Mesenchymal stem cell (in vitro differentiated cells and primary cell): ENCODE data around the gene UQCR11.

Source experiments
- DNase-seq: peaks from one replicate; pipeline ENCODE4 v3.0.0-alpha.2; 2013
- H2AFZ ChIP-seq: one replicate; pipeline ENCODE4 v1.6.1; 2013; ENCODE audit warnings: low read depth, mild to moderate bottlenecking, control low read depth, inconsistent platforms, low read length, moderate library complexity
- H2AK5ac ChIP-seq: 2 replicates; pipeline ENCODE4 v1.6.1; 2013; ENCODE audit warnings: low read length, moderate library complexity, mild to moderate bottlenecking, inconsistent platforms; ENCODE audit not compliant: severe bottlenecking
- H2BK120ac ChIP-seq: one replicate; pipeline ENCODE4 v1.6.1; 2013; ENCODE audit warnings: low read depth, mild to moderate bottlenecking, inconsistent platforms, low read length, moderate library complexity
- H2BK12ac ChIP-seq, 2 experiments: one replicate each; pipeline ENCODE4 v1.6.1; 2013; ENCODE audit warnings: inconsistent platforms in 2 of 2, low read length in 2 of 2, mild to moderate bottlenecking in 2 of 2, moderate library complexity in 2 of 2, control low read depth in 1 of 2
- H2BK15ac ChIP-seq: one replicate; pipeline ENCODE4 v1.6.1; 2013; ENCODE audit warnings: mild to moderate bottlenecking, low read depth, inconsistent platforms; ENCODE audit not compliant: poor library complexity, severe bottlenecking
- H2BK5ac ChIP-seq: 2 replicates; pipeline ENCODE4 v1.6.1; 2013; ENCODE audit warnings: low read depth, mild to moderate bottlenecking, low read length, control low read depth, inconsistent platforms; ENCODE audit not compliant: poor library complexity, severe bottlenecking
- H3K14ac ChIP-seq, 2 experiments: one replicate each; pipeline ENCODE4 v1.6.1; 2013; ENCODE audit warnings: inconsistent platforms in 2 of 2, low read length in 2 of 2, control low read depth in 1 of 2, mild to moderate bottlenecking in 1 of 2, moderate library complexity in 1 of 2
- H3K18ac ChIP-seq, 2 experiments: one replicate each; pipeline ENCODE4 v1.6.1; 2013; ENCODE audit warnings: inconsistent platforms in 2 of 2, low read length in 2 of 2, control low read depth in 1 of 2, low read depth in 1 of 2, mild to moderate bottlenecking in 1 of 2
- H3K23ac ChIP-seq, 2 experiments: one replicate each; pipeline ENCODE4 v1.6.1; 2013; ENCODE audit warnings: inconsistent platforms in 2 of 2, low read length in 2 of 2, mild to moderate bottlenecking in 2 of 2, moderate library complexity in 2 of 2, control low read depth in 1 of 2
- H3K27ac ChIP-seq: 2 replicates; pipeline ENCODE4 v1.5.1; 2013; ENCODE audit warnings: mild to moderate bottlenecking, moderate library complexity, low read length, control low read depth, inconsistent platforms; ENCODE audit not compliant: poor library complexity, severe bottlenecking
- H3K27me3 ChIP-seq, 2 experiments: 2 replicates each; pipeline versions ENCODE4 v1.6.1 to v1.7.0; 2013; ENCODE audit warnings: low read length in 2 of 2, mild to moderate bottlenecking in 2 of 2, moderate library complexity in 2 of 2, control low read depth in 1 of 2, inconsistent platforms in 1 of 2; ENCODE audit not compliant: control insufficient read depth in 1 of 2, insufficient read depth in 1 of 2
- H3K36me3 ChIP-seq, 2 experiments: 2 replicates each; pipeline versions ENCODE4 v1.6.1 to v1.7.0; 2013; ENCODE audit warnings: low read length in 2 of 2, control low read depth in 1 of 2, inconsistent platforms in 1 of 2, low read depth in 1 of 2, mild to moderate bottlenecking in 1 of 2; ENCODE audit not compliant: insufficient read depth in 2 of 2, control insufficient read depth in 1 of 2
- H3K4ac ChIP-seq, 2 experiments: one replicate each; pipeline ENCODE4 v1.6.1; 2013; ENCODE audit warnings: inconsistent platforms in 2 of 2, low read length in 2 of 2, mild to moderate bottlenecking in 2 of 2, moderate library complexity in 2 of 2, control low read depth in 1 of 2, low read depth in 1 of 2
- H3K4me1 ChIP-seq: 2 replicates; pipeline ENCODE4 v1.6.1; 2013; ENCODE audit warnings: low read depth, low read length, control low read depth; ENCODE audit not compliant: control insufficient read depth, insufficient read depth
- H3K4me2 ChIP-seq: 2 replicates; pipeline ENCODE4 v1.6.1; 2013; ENCODE audit warnings: low read length, mild to moderate bottlenecking, inconsistent platforms; ENCODE audit not compliant: poor library complexity, severe bottlenecking
- H3K4me3 ChIP-seq, 2 experiments: 2 replicates each; pipeline versions ENCODE4 v1.5.1 to v1.7.0; 2013; ENCODE audit warnings: low read length in 2 of 2, mild to moderate bottlenecking in 2 of 2, control low read depth in 1 of 2, low read depth in 1 of 2; ENCODE audit not compliant: insufficient read depth in 1 of 2
- H3K79me1 ChIP-seq: replicated peaks from 2 replicates; pipeline ENCODE4 v1.6.1; 2013; ENCODE audit warnings: mild to moderate bottlenecking, control low read depth, low read length, inconsistent platforms; ENCODE audit not compliant: poor library complexity, severe bottlenecking
- H3K9ac ChIP-seq: 2 replicates; pipeline ENCODE4 v1.7.0; 2013; ENCODE audit warnings: mild to moderate bottlenecking, low read length, moderate library complexity
- H3K9me3 ChIP-seq: 2 replicates; pipeline ENCODE4 v1.7.0; 2013; ENCODE audit warnings: mild to moderate bottlenecking, low read length; ENCODE audit not compliant: control insufficient read depth
- H4K8ac ChIP-seq: one replicate; pipeline ENCODE4 v1.6.1; 2013; ENCODE audit warnings: inconsistent platforms, mild to moderate bottlenecking, low read length, moderate library complexity
- H4K91ac ChIP-seq: one replicate; pipeline ENCODE4 v1.6.1; 2013; ENCODE audit warnings: mild to moderate bottlenecking, low read length, inconsistent platforms
- WGBS: methylation state at CpG from one replicate; pipeline ENCODE4 v1.1.7; 2013; ENCODE audit warnings: mixed read lengths; 5-methylcytosine and 5-hydroxymethylcytosine counted together

The UQCR11 gene

GRCh38 chr19:1577090-1577928 is 28.0 kb downstream of the UQCR11 start:
- no peak for DNase-seq

DNA sequence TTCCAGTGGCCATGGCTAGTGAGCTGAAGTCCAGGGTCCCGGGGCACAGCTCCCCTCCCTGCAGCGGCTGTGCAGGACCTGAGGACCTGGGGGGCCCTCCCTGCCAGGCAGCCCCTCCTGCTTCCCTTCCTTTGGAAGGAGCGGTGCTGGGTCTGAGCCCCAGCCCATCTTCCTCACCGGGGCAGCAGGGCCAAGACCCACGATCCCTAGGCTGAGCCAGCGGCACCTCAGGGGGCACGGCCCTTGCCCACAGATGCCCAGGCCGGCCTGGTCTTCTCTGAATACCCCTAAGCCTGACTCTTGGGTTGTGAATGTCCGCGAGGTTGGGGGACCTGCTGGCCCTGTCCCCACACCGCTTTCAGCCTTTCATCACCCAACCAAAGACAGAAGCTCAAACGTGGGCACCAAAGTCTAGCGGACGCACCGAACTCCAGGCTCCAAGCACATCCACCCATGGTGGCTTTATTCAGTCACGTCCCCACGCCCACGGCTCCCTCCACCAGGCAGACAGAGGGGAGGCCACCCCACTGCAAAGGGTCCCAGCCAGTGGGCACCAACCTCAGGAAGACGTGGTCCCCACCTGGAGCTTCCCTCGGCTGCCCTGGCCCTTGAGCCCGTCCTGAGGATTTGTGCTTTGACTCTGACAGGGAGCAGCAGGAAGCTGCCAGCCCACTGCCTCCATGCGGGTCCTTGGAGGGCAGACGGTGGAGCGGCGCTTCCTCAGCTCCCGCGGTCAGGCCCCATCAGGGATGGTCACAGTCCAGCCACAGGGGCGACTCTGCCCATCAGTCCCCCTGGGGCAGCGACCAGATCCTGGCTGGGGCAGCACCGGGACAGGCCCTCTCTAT is 28.8 kb downstream of the UQCR11 start:
- Histone ChIP-seq H3K4me3 (no peak overlapping the region), H2BK15ac (no peak overlapping the region), H3K4me1 (no peaks in the 10 kb centered on the region), H2BK5ac (no peak overlapping the region), H3K79me1 (peaks cover 24% of the 10 kb centered on the region), H3K18ac (no peak overlapping the region), H2AK5ac (no peak overlapping the region), H3K23ac (no peak overlapping the region), H4K91ac (no peak overlapping the region), H3K9ac (no peak overlapping the region), H3K9me3 (no peaks in the 10 kb centered on the region), H2AFZ (no peak overlapping the region), H3K27ac (no peak overlapping the region), H3K36me3 (peaks cover 42 to 68% of the 10 kb centered on the region in 2 experiments), H3K14ac (no peak overlapping the region), H2BK12ac (no peak overlapping the region), H3K4ac (no peak overlapping the region), H3K4me2 (no peak overlapping the region), H2BK120ac (no peak overlapping the region), H3K27me3 (no peaks in the 10 kb centered on the region), H4K8ac (no peak overlapping the region)
- no peak for DNase-seq
- WGBS = 93% methylated on average over 30 of the region's 30 CpGs

More at GRCh38 chr19:1577090-1577928, 28.0 kb downstream of the UQCR11 start:
- Histone ChIP-seq H3K18ac (no peak overlapping the region), H3K9ac (no peak overlapping the region), H3K27me3 (no peaks in the 10 kb centered on the region), H2BK12ac (no peak overlapping the region), H3K4me3 (no peak overlapping the region), H2BK120ac (no peak overlapping the region), H3K23ac (no peak overlapping the region), H3K4me1 (no peaks in the 10 kb centered on the region), H2BK15ac (no peak overlapping the region), H2AK5ac (no peak overlapping the region), H4K91ac (no peak overlapping the region), H3K14ac (no peak overlapping the region), H3K4me2 (no peak overlapping the region), H3K79me1 (peaks cover 28% of the 10 kb centered on the region), H4K8ac (no peak overlapping the region), H3K4ac (no peak overlapping the region), H2BK5ac (no peak overlapping the region), H3K9me3 (no peaks in the 10 kb centered on the region), H3K36me3 (peaks cover 48 to 77% of the 10 kb centered on the region in 2 experiments), H3K27ac (no peak overlapping the region), H2AFZ (no peak overlapping the region)
- WGBS = 95% methylated on average over 41 of the region's 41 CpGs

DNA sequence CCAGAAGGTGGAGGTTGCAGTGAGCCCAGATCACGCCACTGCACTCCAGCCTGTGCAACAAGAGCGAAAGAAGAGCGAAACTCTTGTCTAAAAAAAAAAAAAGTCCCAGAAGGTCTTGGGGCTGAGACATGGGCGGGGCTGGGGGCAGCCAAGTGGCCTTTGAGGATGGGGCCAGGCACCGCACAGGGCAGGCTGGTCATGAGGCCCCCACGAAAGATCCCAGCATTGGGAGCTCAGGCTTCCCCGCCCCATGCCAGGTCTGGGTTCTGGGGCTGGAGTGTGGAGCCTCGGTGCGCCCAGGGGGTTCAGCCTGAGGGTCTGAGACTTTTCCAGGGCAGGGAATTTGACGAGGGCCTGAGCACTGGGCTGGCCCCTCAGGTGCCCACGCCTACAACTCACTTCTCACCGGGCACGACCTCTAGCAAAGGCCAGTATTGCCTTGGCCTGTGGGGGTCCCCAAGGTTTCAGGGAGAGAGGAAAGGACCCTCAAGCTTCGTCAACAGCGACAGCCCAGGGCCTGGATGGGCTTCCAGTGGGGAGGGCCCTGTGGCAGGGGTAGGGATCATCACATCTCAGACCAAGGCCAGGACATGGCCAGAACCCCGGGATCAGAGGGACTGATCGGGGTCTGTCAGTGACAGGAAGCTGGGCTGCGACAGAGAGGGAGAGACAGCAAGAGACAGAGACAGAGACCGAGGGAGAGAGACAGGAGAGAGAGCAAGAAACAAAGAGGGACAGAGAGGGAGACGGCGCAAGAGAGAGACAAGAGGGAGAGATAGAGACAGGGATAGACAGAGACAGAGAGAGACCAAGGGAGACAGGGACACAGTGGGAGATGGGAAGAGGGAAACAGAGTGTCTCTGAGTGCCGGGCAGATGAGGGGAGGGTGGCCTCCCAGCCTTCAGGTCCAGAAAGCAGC is 29.7 kb downstream of the UQCR11 start:
- H3K79me1 ChIP-seq = peaks cover 15% of the 10 kb centered on the region
- H2BK5ac ChIP-seq = no peak overlapping the region
- no peak overlapping the region for H3K14ac ChIP-seq
- no peak overlapping the region for H2BK12ac ChIP-seq
- H3K4me1 ChIP-seq = no peaks in the 10 kb centered on the region
- no peak overlapping the region for H4K91ac ChIP-seq
- H3K18ac ChIP-seq = no peak overlapping the region
- no peak overlapping the region for H3K4ac ChIP-seq
- H3K27me3 ChIP-seq = no peaks in the 10 kb centered on the region
- H2BK15ac ChIP-seq = no peak overlapping the region
- 93% methylated on average over 22 of the region's 22 CpGs for WGBS
- no peak overlapping the region for H3K23ac ChIP-seq
- H3K36me3 ChIP-seq = peaks cover 33 to 59% of the 10 kb centered on the region in 2 experiments
- H3K9me3 ChIP-seq = no peaks in the 10 kb centered on the region
- no peak overlapping the region for H3K27ac ChIP-seq
- H2AFZ ChIP-seq = no peak overlapping the region
- H4K8ac ChIP-seq = no peak overlapping the region
- no peak for DNase-seq
- no peak overlapping the region for H3K9ac ChIP-seq
- no peak overlapping the region for H2AK5ac ChIP-seq
- H2BK120ac ChIP-seq = no peak overlapping the region
- no peak overlapping the region for H3K4me3 ChIP-seq
- no peak overlapping the region for H3K4me2 ChIP-seq
